LNCAP (cell line): ENCODE data around the gene PRKG1.

ENCODE experiments used
- TF ChIP-seq, protein P1 (sequence below): fragments of 450-650 bp; IDR thresholded peaks from 2 replicates; pipeline ENCODE4 v1.5.1; 2017; ENCODE audit warnings: mild to moderate bottlenecking

Gene PRKG1

DNA sequence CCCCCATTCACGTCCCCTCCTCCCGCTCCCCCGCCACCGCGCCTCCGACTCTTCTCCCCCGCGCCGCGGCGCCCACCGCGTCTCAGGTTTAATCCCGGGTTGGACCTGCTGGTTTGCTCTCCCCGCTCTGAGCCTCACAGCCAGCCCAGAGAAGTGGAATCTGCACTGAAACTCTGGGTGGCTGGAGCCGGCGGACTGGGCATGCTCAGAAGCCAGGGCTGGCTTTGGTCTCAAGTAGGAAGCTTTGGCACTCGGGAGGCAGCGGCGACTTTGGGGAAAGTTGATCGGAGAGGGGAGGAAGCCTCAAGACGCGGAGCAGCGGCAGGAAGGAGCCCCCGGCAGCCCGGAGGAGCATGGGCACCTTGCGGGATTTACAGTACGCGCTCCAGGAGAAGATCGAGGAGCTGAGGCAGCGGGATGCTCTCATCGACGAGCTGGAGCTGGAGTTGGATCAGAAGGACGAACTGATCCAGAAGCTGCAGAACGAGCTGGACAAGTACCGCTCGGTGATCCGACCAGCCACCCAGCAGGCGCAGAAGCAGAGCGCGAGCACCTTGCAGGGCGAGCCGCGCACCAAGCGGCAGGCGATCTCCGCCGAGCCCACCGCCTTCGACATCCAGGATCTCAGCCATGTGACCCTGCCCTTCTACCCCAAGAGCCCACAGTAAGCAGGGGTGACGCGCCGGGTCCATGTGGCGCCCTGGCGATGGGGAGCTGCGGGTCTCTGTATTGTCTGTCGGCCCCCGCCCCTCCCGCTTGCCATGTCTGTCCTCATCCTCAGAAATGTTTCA is at the start of gene PRKG1:
TSS of gene PRKG1 (plus strand) at position 250 of the 791 bp plus-strand sequence.
- TF ChIP-seq, protein P1, sequence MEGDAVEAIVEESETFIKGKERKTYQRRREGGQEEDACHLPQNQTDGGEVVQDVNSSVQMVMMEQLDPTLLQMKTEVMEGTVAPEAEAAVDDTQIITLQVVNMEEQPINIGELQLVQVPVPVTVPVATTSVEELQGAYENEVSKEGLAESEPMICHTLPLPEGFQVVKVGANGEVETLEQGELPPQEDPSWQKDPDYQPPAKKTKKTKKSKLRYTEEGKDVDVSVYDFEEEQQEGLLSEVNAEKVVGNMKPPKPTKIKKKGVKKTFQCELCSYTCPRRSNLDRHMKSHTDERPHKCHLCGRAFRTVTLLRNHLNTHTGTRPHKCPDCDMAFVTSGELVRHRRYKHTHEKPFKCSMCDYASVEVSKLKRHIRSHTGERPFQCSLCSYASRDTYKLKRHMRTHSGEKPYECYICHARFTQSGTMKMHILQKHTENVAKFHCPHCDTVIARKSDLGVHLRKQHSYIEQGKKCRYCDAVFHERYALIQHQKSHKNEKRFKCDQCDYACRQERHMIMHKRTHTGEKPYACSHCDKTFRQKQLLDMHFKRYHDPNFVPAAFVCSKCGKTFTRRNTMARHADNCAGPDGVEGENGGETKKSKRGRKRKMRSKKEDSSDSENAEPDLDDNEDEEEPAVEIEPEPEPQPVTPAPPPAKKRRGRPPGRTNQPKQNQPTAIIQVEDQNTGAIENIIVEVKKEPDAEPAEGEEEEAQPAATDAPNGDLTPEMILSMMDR: no peak

DNA sequence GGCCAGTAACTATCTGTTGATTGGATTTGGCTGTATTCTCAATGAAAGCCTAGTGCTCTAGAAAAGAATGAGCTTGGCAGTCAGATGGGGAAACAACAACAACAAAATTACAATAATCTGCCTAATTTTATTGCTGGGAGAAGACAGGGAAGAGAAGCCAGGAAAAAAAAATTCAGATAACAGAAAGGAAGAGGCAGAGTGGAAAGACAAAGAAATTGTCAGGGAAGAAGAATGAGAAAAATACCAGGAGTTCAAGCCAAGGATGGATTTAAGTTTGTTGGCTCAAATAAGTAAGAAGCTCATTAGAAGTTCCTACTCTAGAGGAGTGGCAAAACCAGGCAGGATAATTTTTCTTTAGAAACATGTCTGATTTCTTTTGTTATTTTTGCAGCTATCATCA is 45.9 kb upstream of the PRKG1 start:
- TF ChIP-seq, protein P1: no peak

DNA sequence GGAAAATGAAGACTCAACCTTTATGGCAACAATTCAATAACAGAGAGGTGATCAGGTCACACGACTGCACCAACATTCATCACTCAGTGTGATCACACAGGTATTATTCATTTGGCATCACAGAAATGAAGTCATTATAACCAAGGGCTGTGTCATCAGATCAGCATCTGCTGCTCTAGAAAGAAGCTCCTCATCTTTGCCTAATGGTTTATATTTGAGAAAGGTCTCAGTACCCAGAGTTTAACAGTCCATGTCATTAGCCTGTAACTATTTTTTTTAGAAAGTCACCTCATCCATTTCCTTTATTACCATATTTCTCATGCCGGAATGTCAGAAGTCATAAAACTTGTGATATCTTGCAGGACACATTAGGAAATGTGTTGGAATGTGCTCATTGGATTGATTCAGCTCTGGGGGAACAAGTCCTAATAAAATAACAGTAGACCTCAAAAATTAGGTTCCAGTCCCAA is 45.1 kb upstream of the PRKG1 start:
- TF ChIP-seq, protein P1: no peak

DNA sequence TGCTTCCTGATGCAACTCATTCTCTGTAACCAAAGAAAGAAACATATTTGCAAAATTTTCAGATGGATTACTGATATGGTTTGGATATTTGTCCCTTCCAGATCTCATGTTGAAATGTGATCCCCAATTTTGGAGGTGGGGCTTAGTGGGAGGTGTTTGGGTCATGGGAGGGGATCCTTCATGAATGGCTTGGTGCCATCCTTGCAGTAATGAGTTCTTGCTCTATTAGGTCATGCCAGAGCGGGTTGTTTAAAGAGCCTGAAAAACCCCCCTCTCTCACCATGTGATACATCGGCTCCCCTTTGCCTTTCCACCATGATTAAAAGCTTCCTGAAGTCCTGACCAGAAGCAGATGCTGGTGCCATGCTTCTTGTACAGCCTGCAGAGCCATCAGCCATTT is 43.8 kb upstream of the PRKG1 start:
- TF ChIP-seq, protein P1: no peak

DNA sequence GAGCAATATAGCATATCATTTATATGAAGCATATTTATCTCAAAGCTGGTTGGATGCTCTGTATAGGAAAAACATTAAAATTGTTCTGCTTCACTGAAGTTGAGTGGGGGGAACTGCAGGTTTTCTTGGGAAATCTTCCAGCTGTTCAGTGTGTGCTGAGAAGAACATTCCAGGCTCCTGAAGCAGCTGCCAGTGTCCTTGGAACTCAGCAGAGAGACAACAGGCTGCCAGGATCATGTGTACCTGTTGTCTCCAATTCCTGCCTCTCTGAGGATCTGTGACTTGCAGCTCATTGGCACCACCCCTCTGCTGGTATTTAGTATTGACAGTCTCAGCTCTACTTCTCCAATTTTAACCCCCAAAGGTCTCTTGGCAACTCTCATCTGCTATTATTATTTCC is 42.3 kb upstream of the PRKG1 start:
- TF ChIP-seq, protein P1: no peak

DNA sequence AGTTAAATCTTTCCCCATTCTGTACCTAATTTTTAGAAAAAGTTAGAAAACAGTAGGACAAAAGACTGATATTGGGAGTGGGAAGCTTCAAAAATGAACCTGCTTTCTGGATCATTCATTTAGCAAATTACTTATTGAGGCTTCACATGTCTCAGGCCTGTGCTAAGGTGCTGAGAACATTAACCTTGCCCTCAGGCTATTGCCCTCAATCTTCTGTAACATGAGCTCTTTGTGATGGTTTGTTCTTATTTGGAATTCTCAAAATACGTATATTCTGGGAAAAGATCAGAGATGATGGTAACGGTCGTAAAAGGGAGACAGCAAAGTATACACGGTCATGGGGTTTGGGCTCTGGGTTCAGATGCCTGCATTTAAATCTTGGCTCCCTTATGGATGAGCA is 39.5 kb upstream of the PRKG1 start:
- TF ChIP-seq, protein P1: no peak

DNA sequence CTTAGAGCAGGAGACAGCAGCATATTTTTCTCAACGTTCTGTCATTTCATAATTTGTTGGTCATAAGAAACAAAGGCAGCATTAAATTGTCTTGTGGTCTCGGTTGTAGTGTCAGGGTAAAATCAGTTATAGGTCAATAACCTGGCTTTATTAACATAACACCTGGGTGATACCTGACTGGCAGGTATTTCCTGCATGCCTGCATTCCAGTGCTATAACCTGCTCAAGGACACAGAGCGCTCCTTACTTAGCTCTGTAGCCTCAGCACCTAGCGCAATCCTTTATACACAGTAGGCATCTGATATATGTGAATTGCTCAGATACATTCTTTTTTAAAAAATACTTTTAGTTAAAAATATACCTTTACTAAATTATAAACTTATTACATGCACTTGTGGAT is 38.9 kb upstream of the PRKG1 start:
- TF ChIP-seq, protein P1: no peak

DNA sequence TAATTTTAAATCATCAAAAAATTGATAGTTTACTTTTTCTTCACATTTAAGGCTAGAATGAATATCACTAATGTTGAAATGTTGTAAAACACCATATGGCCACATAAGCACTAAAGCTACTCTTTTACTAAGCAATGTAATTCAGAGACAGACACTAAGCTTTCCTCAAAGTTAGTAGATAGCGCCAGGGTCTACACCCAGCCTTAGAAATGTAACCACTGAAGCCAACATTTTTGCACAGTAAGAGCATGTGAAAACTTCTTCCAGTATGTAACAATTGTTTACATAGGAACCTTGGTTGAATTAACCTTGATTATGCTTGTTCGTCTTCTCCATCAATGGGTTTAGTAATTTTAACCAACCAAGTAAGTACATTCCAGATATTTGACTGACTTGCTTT is 28.4 kb upstream of the PRKG1 start:
- TF ChIP-seq, protein P1: no peak
